Ovary (tissue), 3 donors: ENCODE results near the gene NPVF.

Experiments
- CTCF ChIP-seq, 3 donors: fragments of 450-650 bp in 2 of 3; fragments of 200-600 bp in 1 of 3; IDR thresholded peaks; one replicate each; pipeline versions ENCODE4 v1.5.1 to v1.8.0; 2016 to 2022; ENCODE audit warnings: antibody characterized with exemption in 3 of 3, mild to moderate bottlenecking in 1 of 3
- EP300 ChIP-seq: sonication (generic); formaldehyde crosslinking; IDR thresholded peaks from one replicate; pipeline ENCODE4 v1.6.1; 2017; ENCODE audit warnings: antibody characterized with exemption
- donor health status: DM: no; HTN: no; CAD: no.

DNA sequence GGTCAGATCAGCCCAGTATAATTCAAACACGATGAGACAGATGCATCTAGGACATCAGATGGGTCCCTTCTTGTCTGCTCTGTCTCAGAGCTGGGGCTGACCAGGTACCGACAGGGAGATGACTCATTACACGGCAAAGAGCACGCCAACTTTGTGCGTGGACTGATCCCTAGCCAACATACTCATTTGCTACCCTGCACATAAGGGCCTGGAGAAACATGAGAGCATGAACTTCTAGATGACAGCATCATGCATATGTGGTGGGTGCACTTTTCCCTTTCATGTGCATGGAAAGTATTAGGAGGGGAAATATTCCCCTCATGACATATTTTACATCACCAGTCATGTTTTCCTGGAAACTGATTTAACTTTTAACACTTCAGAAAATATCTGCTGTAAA is 35.1 kb upstream of the NPVF start:
- TF ChIP-seq CTCF (IDR thresholded peaks at IDR 0.05) = no peak
- TF ChIP-seq EP300 = no peak
